ENCODE measurements around the gene CTSK.

CTSK gene

DNA sequence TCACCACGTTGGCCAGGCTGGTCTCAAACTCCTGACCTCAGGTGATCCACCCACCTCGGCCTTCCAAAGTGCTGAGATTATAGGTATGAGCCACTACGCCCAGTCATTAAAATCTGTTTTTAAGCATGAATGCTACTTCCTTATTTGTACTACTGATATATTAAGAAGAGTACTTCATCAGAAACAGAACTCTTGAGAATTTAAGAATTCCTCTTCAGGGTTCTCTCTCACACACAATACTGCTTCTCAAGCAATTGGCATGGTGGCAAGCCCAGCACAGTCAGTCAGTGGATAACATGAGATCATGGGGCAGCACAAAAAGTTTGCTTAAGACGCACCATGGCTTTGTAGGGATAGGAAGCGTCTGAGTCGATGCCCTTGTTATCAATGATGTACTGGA, 56.6 kb downstream of the CTSK start:
- no peak for DNase-seq

DNA sequence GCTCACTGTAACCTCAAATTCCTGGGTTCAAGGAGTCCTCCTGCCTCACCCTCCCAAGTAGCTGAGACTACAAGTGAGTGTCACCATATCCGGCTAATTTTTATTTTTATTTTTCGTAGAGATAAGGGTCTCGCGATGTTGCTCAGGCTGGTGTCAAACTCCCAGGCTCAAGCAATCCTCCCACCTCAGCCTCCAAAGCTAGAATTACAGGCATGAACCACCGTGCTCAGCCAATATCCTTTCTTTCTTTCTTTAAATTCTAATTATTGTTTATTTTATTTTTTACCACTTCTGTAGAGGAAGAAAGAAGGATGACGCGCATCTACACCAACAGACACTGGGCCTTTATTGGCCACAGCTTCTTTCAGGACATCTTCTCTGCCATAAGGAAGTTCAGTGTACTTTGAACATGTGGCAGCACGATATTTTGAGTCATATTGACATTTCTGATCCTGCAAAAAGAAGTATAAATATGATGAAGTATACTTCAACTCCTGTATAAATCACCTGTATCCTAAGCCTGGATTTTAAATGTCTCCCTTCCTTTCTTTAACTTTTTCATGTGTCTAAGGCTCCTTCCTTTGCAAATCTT, 58.2 kb downstream of the CTSK start:
- DNase-seq = no peak

- DNase-seq = no peak
Observed at GRCh38 chr1:150748878-150749719, 59.0 kb downstream of the CTSK start.

All from CD4-positive, alpha-beta T cell treated with Interferon gamma for 1 hour (primary cell).